HG02571 (cell line): ENCODE measurements around the gene RPP14.
A peak's percentile ranks its signal among the peaks of the same experiment; 100 is the strongest.

ENCODE experiments used
- ATAC-seq: cut with Tn5 transposase; IDR thresholded peaks from one replicate; pipeline ENCODE4 v1.9.1; 2021; ENCODE audit warnings: mild to moderate bottlenecking, moderate library complexity; ENCODE audit not compliant: unreplicated experiment

Gene RPP14

GRCh38 chr3:58353722-58354553 is 47.9 kb downstream of the RPP14 start:
- no peak for ATAC-seq

- peak; percentile 75 for ATAC-seq
Measured at GRCh38 chr3:58355179-58355578, 49.1 kb downstream of the RPP14 start.

DNA sequence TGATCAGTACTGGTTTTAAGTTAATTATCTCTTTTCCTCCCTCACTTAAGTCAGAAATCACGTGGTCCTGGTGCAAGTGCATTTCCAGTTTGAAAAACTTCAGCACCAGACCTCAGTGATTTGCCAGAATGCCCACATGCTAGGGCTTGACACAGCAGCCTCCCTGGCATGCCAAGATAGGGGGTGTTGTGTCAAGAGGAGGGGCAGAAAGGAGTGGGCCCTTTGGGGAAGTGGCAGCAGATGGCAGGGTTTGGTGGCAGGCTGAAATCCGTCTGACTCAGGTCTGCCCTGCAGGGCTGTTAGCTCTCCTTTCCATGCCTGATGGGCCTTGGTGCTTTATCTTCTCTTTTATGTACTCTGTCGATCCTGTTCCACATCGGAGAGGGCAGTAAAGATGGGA is 50.0 kb downstream of the RPP14 start:
- no peak for ATAC-seq

DNA sequence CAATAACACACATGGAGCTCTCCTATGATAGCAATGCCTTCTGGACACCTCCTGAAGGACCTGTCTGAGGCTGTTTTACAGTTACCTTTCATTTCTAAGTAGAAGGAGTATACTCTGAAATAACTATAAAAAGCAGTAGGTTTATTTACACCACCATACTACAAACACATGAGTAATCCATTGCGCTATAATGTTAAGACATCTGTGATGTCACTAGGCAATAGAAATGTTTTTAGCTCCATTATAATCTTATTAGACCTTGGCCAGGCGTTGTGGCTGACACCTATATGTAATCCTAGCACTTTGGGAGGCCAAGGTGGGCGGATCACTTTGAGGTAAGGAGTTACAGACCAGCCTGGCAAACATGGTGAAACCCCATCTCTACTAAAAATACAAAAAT is 51.4 kb downstream of the RPP14 start:
- no peak for ATAC-seq

DNA sequence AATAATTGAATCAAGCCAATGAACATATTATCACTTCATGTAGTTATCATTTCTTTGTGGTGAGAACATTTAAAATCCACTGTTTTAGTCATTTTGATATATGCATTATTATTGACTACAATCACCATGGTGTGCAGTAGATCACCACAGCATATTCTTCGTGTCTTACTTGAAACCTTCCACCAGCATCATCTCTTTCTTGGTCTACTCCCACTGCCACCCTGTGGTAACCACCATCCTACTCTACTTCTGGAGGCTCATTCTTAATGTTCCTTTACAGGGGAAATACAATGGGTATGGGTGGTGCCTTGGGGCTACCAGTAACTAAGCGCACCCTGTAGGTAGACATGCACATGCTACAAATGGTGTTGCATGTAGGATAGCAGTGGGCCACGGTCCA is 52.0 kb downstream of the RPP14 start:
- no peak for ATAC-seq

- ATAC-seq, result no peak
Measured at GRCh38 chr3:58358808-58359207, 52.8 kb downstream of the RPP14 start.

- no peak for ATAC-seq
Measured at GRCh38 chr3:58359621-58360020, 53.6 kb downstream of the RPP14 start.

- no peak for ATAC-seq
Measured at GRCh38 chr3:58361866-58362265, 55.8 kb downstream of the RPP14 start.

GRCh38 chr3:58366699-58367098 is 60.7 kb downstream of the RPP14 start:
- no peak for ATAC-seq

DNA sequence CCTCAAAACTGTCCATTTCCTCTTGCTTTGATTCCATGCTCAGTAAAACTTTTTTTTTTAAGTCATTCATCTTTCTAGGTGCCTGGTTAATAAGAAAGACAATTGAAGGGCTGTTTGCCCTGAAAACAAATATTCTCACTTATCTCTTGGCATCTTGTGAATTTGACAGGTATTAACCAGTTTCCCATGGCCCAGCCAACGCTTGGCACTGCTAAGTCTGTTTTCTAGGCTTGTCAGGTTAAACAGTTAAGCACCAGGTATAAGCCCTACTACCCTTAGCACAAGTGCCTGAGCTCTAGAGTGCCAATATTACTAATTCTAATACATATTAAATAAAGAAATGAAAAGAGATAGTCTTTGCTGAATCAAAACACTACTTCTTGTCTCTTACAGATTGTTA is 63.0 kb downstream of the RPP14 start:
- no peak for ATAC-seq
